Measurements from ENCODE around the gene SEMA6D.
A peak's percentile ranks its signal among the peaks of the same experiment; 100 is the strongest.
"Not testable (repeated sequence)": the region's sequence is repeated elsewhere in the genome, so short reads cannot be mapped to it uniquely, and the experiment has no call there.

Gene SEMA6D

DNA sequence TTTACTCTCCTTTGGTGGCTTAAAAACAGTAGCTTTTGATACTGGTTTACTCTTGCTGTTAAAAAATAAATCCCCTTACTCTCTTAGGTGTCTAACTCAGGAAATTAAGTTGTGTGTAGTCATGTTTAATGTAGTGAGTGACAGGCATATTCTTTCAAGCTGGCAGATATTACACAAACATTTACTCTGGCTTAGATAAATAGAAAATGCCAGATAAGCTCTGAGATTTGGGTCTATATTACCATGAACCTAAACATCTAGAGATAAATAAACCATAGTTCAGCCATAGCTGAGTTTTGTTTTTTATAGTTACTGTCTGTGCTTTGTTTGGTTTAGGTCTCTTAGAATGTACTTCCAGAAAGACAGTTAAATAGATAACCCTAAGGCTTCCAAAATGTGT is 2.4 kb downstream of the SEMA6D start:
- DNase-seq: peak; percentile 10

DNA sequence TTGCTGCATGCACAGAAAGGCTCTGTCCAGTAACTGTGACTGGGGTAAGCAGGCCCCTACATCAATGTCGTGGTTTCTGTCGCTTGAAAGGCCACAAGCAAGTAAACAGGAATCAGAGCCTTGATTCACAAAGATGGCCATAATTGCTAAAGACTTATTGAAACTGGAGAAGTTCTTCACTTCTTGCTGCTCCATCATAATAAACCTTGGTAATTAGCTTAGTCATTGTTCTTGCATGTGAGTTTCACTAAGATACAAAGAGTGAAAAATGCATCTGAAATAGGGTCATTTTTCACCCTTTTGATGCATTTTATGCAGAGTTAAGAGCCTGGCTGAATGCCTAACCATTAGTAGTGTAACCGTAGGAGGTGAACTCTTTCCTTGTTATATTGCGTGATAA is 3.2 kb downstream of the SEMA6D start:
- no peak for DNase-seq

DNA sequence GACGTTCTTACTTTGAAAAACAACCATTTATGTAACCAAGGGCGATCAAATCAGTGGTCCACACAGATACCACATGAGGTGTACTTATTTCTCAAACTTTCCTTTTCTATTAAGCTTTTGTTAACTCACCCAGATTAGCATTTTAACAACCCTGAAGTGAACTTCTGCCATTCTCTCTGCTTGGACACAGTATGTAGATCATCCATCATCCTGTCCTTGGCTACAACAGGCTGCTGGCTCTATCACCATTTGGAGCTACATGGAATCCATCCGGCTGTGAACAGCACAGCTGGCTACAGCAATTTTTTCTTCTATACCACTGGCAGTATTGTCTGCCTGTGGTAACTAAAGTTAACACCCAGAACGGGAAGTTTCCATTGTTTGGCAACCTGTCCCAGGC is 4.4 kb downstream of the SEMA6D start:
- no peak for DNase-seq

DNA sequence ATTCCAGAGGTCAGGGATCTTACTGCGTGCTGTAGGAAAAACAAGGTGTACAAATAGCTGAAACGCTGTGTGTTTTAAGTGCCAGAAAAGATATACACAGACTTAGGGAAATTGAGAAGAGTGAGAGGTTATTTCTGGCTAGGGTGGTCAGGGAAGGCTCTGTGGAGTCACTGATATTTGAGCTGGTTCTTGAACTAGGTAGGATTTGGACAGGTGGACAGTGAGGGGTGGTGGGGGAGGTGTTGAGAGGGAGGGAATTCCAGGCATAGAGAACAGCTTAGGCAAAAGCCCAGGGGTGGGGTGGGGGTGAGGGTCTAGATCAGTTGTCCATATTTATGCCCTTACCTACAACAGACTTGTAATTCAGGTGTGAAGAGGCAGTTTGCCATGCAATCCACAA is 7.0 kb downstream of the SEMA6D start:
- no peak for DNase-seq

DNA sequence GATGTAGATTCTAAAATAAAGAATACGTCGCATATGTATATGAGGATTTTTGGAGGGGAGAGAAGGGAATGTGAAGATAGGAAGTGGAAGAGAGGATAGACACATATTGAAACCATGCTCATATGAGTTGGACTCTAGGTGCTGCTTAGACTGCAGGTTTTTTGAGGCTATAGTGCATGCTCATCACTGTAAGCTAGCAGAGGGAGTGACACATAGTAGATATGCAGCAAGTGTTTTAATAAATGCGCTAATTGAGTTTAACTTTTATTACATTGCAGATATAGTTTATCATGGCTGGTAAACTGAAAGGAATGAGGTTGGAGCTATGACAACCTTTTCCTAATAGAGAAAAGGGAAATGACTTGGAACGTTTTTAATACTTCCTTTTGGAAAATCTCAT is 7.7 kb downstream of the SEMA6D start:
- DNase-seq: no peak

DNA sequence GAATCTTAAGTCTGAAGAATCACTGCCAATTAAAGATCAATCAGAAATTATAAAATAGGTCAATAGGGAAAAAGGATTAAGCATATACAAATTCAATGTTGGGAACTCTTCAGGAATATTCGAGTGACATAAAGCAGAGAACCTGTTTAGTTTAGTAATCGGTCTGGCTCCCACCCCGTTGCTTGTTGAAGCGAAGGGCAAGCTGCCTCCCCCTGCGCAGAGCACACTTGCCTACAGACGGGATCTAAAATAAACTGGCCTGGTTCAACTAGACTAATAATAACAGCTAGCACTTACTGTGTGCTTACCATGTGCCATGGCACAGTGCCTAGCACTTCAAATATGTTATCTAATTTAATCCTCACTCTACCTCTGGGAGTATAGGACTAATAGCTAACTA is 8.6 kb downstream of the SEMA6D start:
- DNase-seq: peak; percentile 72

DNA sequence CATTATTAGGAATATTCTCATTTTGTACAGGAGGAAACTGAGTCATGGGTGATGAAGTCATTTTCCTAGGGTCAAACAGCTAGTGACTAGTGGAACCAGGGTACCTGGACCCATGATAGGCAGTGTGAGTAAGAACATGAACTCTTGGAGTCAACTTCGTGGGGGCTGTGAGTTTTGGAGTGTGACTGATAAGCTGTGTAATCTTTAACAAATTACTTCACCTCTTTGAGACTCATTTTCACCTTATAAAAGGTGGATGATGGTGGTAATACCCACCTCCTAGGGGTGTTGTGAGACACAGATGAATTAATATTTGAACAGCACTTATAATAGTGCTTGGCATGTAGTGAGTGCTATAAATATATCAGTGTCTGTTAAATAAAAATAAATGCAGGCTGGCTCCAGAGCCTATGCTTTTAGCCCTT is 9.1 kb downstream of the SEMA6D start:
- no peak for DNase-seq

DNA sequence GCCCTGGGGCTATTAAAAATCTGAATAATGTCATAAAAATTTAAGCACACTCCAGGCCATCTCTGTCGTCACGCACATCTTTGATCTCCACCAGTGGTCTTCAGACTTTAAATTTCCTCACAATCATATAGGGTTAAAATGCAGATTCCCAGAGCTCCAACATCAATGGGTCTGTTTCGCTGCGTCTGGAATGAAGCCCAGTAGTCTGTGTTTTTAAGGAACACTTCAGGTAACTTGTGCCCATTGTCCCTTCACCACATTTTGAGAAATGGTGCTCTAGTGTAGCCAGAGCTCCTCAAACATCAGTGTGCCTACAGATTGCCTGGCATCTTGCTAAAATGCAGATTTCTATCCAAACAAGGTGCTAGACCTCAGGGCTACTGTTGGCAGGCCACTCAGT is 9.8 kb downstream of the SEMA6D start:
- no peak for DNase-seq

DNA sequence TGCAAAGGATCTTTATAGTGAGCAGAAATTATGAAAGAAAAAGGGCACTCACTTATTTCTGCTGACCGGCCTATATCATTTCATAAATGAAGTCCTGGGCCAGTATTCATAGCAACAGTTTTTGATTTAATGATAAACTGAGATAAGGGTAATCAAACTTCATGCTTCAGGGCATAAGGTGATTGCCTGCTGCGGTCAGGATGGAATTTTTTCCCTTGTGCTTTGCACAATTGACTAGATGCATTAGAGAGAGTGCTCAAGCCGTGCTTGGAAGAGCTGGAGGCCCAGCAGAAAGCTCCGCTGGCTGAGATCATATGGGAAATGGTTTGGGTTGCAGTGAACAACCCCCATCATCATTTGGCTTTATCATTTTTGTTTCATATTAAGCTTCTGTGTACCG is 10.4 kb downstream of the SEMA6D start:
- no peak for DNase-seq

DNA sequence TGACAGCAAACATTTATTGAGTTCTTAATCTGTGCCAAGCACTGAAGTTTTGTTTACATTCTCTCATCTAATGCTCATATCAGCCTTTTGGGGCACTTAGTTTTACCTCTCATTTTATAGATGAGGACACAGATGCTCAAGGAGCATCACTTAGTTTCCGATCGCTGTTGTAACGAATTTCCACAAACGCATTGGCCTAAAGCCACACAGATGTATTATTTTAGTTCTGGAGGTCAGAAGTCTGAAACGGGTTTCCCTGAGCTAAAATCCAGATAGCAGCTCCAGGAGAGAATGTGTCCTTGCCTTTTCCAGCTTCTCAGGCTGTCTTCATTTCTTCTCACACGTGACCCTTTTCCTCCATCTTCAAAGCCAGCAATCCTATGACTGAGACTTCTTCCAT is 11.1 kb downstream of the SEMA6D start:
- no peak for DNase-seq

DNA sequence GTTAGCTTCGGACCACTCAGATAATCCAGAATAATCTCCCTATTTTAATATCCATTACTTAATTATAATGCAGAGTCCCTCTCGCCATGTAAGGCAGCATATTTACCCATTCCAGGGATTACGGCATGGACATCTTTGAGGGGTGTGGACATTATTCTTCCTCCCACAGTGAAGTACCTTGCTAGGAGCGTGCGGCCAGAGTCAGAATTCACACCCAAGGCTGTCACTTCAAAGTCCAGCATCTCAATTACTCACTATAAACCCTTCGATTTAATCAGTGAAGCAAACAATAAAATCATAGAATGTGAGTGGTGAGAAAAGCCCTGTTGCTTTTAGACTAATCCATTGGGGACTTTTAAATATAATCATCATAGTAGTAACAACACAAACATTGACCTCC is 11.6 kb downstream of the SEMA6D start:
- no peak for DNase-seq

DNA sequence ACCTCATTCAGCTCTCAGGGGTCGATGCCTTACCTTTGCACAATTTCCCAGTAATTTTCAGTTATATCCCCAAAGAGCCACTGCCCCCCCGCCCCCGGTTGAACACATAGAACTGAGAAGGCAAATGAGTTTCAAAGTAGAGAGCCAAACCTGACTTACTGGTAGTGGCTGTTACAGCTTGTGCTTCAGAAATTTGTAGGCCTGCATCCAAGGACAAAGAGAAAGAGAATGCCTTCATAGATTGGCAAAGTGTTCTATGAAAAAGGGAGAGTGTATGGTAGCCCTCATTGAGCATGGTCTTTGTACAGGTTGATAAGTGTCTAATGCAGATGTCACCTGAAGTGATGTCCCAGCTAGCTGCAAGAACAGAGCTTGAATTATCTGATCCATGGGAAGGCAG is 13.9 kb downstream of the SEMA6D start:
- DNase-seq: no peak

DNA sequence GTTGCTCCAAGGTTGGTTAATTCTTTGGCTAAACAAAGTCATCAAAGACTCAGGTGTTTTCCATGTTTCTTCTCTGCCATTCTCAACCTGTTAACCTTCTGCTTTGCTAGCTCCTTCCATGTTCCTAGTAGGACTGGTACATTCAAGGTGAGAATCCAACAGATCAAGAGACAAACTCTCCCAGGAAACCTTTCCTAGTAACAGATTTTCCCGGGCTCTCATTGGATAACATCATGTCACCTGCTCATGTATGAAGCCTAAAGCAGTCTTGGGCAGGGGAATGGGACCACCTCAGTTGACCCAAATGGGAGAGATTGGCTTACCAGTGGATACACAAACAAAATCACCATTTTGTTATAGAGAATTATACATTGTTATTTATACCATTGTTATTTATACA is 14.9 kb downstream of the SEMA6D start:
- DNase-seq: no peak

DNA sequence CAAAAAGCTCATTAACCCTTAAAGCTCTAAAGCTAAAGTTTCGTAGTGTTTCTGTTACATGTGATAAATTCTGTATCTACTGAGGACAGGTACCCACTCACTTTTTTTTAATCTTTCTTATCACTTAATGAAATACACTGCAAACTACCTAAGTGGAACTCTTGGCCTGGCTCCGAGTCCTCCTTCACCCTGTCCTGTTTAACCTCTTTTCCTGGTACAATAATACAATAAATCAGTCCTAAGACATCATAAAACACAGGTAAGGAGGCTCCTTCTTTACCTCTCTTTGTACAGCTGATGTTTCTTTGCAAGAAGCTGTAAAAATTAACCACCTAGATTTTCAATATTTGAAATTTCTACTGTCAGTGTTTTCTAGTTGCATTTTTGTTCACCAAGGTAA is 15.8 kb downstream of the SEMA6D start:
- DNase-seq: no peak

DNA sequence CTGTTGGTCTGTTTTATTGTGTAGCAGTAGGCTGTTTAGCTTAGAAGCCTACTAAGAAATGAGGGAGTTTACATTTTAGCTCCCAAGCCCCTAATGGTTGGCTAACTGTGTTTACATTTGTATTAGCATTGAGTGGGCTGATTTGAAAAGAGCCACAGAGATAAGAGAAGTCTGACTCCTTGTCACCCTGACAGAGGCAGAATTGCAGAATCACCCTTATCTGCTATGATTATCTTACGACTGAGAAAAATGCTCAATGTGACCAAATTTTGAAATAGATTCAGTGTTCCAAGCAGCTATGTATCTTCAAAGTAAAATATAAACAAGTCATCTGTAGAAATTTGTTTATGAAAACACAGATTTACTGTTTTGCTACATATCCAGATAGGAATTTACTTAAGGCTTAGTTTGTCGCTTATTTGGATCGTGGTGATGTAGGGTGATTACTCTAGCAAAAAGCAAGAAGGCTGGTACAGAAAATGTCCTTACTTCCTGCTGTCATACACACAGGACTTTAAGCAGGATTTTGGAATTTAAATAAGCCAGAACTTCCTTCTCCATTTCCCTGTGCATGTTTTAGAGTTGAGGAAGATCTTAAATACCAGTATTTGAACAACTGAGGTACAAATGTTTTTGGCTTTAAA is 19.0 kb downstream of the SEMA6D start:
- no peak for DNase-seq

DNA sequence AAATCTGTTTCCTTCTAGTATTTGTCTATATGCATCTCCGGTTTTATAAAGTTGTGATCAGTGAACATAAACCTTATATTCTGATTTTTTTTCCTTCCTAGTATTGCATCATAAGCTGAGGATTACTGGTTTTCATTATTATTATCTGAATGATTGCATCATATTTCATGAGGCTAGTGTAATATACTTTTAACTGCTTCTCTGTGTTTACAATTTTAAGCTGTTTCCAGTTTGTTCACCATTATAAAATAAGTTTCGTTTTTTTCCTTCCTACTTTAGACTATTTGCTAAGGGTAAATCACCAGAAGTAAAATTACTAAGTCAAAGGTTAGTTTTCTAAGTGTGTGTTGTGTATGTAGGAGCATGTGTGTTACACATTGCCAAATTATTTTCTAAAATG is 20.2 kb downstream of the SEMA6D start:
- DNase-seq: no peak

DNA sequence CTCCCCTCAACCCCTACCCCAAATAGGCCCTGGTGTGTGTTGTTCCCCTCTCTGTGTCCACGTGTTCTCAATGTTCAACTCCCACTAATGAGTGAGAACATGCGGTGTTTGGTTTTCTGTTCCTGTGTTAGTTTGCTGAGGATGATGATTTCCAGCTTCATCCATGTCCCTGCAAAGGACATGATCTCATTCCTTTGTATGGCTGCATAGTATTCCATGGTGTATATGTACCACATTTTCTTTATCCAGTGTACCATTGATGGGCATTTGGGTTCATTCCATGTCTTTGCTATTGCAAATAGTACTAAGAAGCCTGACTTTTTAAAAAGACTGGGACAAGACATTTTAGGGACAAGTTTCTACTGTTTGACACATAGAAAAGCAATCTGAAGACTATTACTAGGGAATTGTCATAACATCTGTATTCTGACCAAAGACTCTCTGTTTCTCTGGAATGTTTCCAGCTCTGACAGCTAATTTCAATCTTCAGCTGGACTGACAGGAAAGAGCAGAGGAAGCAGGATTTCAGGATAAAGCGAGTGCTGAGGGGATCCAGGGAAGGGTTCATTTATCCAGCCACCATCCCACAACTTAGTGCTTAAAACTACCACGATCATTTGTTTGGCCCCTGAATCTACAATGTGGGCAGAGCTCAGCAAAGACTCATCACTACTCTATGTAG is 21.0 kb downstream of the SEMA6D start:
- DNase-seq: not testable (repeated sequence)

DNA sequence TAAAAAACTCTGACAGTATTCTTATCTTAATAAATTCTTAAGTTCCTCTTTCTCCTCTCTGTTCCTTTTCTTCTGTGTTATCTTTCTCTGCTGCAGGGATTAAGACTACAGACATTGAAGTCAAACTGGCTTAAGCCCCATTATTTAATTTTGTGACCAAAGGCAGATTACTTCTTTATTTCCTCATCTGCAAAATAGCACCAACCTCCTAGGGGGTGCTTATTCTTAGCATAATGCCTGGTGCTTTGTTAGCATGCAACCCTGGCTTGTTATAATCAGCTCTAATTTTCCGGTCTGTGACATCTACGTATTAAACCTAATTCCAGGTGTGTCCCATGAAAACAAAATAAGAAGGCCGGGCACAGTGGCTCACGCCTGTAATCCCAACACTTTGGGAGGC is 23.8 kb downstream of the SEMA6D start:
- no peak for DNase-seq

DNA sequence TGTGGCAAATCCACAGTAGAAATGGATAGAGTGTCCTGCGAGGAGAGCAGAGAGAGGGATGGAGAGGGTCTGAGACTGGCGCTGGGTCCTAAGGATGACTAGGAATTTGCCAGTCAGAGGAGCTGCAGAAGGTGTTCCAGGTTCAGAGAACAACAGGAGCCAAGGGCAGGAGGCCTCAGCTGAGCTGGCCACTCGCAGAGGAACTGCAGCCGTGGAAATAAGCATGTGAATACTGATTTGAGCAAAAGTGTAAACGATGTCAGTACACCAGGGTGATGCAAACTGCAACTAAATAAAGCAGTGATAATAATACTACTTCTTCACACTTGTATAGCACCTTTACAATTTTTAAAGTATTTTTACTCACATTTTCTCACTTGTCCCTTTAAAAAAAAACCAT is 24.6 kb downstream of the SEMA6D start:
- no peak for DNase-seq

DNA sequence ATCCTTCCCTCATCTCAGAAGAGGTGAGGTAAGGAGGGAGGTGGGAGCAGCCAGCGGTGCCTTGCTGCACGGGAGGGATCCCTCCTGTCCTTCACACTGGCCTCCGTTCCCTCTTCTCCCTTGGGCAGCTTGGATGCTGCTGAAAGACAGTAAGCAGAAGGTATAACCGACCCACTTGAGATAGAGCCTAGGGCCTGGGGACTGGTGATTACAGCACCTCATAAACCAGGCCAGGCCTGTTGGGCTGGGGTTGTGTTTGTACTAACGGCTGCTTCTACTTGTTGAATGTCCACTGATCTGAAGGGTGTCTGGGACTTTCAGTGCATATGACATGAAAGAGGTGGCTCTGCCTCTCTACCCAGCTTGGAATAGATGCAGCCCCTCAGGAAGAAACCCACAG is 25.0 kb downstream of the SEMA6D start:
- DNase-seq: no peak

DNA sequence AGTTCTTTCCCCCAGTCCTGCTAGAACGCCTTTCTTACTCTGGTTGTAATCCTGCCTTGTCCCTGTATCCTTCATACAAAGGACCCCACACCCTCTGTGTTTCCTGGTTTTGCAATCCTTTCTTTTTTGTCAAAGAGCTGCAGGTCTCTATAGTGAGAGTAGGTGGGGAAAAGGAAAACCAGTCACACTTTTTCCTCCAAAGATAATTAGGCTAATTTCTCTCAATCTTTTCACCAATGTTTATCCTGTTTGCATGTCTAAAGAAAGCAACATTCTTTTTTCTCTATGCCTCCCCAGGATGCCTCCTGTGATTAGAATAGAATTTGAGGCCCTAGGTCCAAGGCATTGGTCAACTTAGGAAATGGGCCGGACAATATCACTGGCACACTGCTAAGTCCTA is 25.4 kb downstream of the SEMA6D start:
- no peak for DNase-seq

DNA sequence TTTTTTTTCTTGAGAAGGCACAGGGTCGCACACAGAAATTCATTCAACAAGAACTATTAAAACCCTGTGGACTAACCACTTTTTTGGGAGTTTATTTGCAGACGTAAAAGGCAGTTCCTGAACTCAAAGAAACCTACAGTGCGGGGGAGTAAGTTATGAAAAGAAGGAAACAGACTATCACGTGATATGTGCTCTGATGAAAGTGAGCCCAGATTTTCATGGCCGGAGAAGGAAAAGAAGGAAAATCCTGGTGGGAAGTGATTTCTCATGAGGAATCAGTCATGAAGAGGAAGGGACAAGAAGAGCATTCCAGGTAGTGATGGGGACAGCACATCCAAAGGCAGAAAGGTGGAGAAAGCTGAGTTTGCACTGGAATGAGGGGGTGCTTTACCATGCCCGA is 26.1 kb downstream of the SEMA6D start:
- no peak for DNase-seq

DNA sequence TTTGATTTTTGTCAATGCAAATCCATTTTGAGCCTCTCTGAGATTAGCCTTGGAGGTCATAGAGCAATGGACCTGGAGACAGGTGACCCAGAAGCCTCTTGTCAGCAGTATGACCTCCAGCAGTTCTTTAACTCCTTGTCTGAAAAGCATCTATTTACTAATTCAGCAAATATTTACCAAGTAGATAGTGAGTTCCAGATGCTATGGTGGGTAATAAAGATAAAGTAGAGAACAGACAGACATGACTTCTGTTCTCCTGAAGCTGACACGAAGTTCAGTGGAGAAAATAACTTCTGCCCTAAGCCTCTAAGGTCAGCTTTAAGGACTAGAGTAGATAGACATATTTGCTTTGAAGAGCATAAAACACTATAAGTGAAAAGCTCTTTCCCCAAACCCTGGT is 26.6 kb downstream of the SEMA6D start:
- DNase-seq: no peak

DNA sequence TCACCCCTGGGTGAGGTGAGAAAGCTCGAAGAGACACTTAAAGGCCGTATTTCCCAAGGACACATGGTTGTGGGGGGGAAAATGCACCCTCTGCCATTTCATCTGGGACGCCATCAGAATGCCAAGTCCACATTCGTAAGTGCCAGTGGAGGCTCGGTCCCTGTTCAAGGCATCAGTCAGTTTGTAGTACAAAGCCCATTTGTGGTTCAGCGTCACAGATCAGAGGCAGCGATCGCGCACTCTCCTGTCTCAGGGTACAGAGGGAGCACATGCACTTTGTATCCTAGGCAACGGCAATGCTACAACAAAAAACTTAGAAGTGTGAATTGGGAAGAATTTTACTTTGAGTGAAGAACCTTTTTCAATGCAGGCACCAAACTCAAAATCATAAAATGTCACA is 27.2 kb downstream of the SEMA6D start:
- DNase-seq: no peak

DNA sequence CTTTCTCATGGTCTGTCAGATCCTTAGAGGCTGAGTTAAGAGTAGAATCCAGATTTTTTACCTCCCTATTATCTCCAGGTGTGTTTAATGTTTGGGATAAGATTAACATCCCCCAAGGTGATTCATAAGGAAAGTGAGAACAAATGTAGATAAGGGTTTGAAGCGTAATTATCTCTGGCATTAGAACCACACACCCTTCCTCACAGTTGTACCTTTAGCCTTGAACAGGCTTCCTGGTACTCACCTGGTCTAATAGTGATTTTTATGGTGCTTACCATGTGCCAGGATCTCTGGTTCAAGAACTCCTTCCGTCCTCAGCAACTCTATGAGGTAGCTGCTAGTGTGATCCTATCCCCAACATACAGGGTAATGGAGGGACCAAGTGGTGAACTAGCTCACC is 27.7 kb downstream of the SEMA6D start:
- DNase-seq: no peak

Data from NCI-H1092 treated with DMSO at 0.1 percent for 48 hours (cell line).